ENCODE results near the gene CCDC201.
A peak's percentile ranks its signal among the peaks of the same experiment; 100 is the strongest.

CCDC201 gene, protein sequence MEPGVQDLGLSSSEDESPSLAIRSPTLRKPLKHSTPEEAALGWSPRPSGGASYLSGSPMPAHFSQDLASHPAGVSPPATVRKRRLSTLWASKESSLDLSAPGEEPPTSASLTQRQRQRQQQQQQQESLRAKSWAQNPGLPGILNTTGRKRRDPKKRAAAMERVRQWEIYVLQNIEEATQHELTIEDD

DNA sequence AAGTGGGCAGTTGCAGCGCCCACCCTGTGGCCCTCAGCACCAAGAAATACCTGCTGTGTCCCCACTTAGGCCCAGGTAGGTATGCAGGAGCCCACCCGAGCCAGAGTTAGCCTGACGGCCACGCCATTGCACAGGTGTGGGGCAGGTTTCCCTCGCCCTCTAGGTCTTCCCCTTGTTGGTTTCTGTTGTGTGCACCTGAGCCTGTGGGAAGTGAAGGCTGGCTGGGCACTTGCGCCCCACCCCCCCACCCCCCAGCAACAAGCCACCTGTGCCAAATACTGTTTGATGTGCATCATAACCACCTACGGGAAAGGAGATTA, at the start of gene CCDC201:
TSS of gene CCDC201 (minus strand) at position 48 of the 320 bp plus-strand sequence. CDS start 75 bp downstream, outside the sequence.
- no peak for DNase-seq

DNA sequence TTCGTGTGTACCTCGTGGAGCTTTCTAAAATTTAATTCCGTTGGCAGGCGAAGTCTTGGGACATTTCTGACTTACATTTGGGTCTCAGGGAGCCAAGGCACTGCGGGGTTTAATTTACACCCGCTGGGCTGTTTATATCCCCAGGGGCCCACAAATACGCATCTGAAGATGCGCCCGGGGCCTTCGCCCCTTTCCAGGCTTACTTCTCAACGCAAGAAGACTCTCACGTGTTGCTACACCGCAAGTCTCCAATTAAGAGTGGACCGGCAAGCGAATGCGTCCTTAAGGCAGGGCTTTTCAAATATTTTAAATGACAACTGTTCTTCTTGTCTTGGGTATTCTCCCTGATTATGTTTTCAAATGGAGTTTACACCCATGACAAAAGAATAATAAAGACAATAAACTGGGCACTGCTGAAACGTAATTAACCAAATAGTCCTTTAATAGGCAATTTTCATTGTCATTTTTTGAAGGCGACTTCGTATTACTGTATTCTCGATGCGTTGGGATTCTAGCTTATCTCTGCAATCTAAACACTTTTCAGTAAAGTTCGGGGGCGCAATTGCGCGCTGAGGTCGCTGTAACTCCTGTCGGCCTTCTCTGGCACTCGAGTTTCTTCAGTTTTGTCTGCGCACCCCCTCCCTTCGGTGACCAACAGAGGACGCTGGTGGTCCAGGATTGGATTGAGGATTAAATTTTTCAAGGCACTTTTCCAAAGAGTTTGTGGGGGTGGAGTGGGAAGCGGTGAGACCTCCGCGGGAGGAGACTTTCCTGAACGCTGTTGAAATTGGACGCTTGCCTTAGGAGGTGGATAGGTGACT, 49.0 kb upstream of the CCDC201 start:
- DNase-seq = peak; percentile 20

DNA sequence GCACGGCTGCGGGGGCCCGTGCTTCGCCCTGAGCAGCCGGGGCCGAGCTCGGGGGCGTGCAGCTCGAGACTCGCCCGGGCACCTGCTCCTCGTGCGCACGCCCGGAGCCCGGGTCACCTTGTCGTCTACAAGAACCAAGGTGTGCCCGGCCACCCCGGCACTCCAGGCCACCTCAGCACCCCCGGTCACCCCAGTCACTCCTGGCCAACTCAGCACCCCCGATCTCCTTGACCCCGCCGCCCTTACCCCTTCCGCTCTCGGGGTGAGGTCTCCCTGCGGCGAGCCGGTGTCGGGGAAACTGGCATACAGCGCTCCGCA, 48.5 kb upstream of the CCDC201 start:
- DNase-seq = no peak

DNA sequence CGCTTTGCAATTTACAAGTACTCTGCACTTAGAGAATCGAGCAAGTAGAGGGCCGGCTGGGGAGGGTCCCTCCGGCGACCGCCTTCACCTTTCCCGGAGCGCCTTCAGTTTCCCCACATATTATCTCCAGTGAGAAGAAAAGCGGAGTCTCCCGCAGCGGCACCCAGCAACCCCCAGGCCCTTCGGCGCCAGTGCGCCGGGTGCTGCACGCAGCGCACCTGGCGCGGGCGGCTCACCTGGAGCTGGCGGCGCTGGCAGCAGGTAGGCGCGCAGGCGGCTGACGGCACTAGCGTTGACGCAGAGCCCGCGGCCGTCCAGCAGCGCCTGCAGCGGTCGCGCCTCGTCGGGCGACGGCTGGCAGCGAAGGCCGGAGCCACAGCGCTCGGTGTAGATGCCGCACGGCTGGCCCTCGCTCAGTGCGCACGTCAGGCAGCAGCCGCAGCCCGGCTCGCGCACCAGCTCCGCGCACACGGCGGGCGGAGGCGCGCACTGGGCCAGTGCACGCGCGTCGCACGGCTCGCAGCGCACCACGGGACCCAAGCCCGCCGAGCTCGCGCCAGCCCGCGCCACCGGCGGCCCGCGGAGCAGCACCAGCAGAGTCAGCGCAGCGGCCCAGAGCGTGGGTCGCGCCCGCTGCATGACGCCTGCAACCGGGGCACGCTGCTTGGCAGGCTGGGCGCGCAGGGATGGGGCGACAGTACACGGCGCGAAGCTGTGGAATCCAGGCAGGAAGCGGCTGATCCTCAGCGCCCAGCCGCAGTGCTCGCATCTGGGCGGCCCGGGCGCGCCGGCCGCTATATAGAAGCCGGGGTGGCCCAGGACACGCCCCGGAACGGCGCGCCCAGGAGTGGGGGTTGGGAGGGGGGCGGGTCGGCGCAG, 47.9 kb upstream of the CCDC201 start, which contains the start of gene IGFBP3:
TSS of gene IGFBP3 (minus strand) at position 771 of the 879 bp plus-strand sequence. CDS start at position 639, 132 bp downstream.
- peak; percentile 16 for DNase-seq

DNA sequence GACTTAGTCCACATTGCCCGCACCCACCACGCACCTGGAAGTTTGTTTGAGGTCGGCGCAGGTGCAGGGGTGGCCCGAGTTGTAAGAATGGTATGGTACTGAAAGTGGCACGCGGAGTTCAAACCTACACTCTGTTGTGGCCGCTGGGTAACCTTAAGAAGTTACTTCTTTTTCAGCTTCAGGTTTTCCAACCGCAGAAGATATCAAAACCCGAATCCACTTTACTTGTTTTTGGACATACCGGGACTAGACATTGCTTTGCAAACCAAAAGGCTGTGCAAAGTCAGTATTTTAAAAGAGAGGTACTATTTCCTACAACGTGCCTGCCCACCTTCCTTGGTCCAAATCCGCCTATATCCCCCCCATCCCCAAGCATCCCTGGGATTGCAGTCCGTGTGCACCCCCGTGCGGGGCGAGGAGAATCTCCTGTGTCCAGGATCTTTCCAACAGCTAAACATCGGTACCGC, 47.1 kb upstream of the CCDC201 start:
- no peak for DNase-seq

DNA sequence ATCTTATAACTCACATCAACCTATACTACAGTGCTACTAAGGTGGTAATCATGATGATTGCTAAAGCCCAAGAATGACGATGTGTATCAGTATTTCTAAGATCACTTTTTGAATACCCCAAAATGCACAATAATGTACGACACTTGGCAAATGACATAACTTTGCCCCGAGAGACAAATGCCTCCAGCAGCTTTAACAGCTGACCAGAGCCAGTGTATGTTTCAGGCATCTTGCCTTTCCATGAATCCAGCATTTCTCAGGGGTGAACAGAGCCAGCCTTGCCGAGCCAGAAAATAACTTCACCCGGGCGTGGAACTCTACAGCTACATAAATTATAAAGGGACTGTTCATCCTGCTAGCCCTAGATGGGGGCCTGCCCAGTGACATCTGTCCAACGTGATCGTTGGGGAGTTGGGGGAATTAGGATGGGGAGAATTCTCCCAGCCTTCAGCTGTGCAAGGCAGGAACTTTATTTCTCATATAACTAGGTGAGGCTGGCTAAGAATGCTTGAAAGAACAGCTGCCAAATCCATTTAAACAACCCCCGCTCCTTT, 46.4 kb upstream of the CCDC201 start:
- no peak for DNase-seq

DNA sequence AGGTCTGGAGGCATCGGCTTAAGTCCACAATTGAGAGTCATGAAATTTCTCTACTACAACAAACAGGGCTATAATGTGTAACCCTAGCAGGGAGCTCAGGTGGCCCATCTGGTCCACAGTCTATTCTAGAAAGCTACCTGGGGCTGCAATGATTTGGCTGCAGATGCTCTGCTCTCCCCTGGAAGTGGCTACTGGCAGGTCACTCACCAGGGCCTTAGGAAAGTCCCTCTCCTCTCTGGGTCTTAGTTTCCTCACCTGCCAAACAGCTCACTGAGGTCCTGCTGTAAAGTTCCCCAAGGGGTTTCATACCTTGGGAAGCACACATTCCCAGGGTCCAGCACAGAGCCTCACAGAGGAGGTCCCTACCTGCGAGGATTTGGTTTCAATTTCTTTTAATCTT, 45.7 kb upstream of the CCDC201 start:
- no peak for DNase-seq

DNA sequence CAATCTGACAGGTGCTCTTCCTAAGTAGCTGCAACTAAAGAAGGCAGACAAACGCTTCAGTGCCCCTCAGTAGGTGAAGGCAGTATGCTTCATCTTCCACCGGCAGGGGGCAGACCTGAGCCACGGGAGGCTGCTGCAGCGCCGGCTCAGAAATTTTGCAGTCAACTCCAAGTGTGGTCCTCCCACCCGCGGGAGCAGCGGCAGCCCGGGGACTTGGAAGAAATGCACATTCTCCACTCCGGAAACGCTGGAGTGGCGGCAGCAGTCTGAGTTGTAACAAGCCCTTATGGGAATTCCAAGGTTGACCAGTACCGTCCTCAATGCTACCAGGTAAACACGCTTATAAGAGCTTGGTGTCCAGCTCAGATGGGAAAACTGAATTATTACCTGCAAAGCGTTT, 44.8 kb upstream of the CCDC201 start:
- DNase-seq = peak; percentile 73

DNA sequence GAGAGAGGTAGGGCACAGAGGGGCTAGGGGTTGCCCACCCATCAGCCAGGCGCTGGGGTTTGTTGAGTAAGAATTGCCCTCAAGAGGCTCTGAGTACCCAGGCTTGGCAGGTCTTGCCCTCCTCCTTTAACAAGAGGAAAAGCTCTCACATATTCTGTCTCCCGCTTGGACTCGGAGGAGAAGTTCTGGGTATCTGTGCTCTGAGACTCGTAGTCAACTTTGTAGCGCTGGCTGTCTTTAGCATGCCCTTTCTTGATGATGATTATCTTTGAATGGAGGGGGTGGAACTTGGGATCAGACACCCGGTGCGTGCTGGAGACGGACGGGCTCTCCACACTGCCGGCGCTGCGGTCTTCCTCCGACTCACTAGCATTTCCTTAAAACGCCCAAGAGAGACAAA, 44.2 kb upstream of the CCDC201 start:
- no peak for DNase-seq

DNA sequence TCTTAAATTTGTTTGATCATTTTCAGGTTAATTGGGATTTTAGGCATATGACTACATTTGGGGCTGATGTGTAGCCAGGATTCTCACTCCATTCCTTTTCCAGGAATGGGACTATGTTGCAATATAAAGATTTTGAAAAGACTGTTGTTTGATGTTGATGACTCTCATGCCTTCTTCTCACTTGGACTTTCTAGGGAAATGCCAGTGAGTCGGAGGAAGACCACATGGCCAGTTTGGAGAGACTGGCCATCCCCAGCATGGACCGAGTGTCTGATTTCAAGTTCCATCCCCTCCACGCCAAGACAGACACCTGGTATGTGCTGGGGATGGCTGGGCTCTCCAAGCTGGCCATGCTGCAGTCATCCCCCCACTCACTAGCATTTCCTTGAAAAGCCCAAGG, 42.7 kb upstream of the CCDC201 start:
- no peak for DNase-seq

DNA sequence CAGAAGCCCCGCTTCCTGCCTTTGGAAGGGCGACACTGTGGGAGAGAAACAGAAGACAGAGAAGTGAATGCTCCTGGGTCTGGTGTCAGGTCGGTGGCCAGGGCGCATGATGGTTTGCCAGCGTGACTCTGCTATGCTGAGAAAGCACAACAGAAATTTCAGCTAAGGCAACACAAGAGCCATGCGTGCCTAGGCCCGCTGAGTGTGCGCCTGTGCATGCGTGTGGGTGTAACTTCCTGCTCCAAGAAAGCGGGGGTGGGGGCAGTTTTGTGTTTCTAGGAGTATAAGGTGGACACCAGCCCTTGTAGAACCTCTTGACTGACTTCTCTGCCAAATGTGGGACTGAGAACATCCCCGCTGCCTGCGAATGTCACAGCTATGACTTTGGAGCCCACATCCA, 42.0 kb upstream of the CCDC201 start:
- DNase-seq = no peak

DNA sequence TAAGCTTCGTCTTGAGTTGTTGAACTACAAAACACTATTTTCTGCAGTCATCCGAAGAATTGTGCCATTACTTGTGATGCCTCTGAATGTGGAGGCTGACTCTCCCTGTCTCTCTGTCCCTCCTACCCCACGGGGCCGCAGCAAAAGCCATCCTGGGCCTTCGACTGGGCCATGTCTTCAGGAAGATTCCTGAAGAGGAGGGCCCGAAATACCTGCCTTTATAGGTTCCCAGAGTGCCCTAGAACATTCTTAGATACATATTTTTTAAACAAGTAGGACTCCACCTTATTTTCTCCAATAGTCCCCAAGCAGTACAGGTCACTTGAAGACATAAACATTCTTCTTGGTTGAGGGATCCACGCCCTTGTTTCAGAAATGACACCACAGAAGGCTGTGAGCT, 40.1 kb upstream of the CCDC201 start:
- DNase-seq = no peak

DNA sequence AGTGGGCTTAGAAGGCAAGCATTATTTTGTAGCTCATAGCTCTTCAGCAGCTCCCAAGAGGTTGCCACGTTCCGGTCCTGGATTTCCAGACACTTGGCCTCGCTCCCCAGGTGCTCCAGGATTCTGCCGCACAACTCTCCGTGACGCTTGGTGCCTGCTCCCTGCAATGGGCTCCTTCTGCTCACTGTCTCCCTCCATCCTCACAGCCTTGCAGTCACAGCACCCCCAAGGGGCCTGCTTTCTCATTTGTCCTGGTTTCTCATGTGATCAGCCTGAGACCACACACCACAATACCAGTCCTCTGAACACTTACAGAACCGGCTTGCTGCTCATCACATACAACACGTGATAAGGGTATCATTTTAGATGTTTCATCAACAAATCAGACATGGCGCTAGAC, 38.4 kb upstream of the CCDC201 start:
- DNase-seq = no peak

DNA sequence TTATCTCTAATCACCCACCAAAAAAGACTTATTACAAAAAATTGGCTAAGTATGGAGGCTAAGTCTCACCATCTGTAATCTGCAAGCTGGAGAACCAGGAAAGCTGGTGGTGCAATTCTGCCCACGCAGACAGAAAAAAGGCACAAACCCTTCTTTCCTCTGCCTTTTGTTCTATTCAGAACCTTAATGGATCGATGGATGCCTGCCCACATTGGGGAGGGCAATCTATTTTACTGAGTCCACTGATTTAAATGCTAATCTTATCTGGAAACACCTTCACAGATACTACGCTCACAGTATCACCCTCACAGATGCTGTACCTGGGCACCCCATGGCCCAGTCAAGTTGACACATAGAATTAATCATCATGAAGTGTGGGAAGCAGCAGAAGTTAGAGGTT, 38.0 kb upstream of the CCDC201 start:
- no peak for DNase-seq

DNA sequence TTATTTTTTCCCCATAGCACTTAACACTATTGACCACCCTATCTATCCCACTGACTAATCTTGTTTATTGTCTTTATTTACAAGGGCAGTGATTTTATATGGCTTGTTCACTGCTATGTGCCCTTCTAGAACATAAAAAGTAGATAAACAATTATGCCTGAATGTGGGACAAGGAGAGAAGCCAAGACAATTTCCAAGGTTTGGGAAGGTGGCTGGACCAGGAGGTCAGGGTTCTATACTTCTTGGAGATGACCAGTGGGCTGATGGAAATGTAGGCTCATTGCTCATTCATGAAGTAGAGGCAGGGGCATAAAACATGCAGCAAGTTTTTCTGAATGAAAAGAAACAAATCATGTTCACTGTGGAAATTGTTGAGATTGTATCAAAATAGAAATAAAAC, 36.7 kb upstream of the CCDC201 start:
- DNase-seq = no peak

DNA sequence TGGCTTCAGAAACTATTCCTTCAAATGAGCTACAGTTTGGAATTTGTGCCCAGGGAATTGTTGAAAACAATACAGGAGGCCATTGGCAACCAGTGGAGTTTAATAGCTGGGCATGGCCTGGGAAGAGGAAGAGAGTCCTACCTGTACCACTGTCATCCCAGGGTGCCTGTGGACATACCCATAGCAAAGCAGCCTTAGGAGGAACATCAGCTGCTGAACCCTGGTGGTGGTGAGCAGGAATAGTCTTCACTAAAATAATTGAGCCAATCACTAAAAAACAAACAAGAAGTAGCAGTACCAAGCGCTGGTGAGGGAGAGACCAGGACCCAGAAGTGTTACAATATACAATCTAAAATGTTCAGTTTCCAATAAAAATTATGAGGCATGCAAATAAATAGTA, 29.9 kb upstream of the CCDC201 start:
- no peak for DNase-seq

DNA sequence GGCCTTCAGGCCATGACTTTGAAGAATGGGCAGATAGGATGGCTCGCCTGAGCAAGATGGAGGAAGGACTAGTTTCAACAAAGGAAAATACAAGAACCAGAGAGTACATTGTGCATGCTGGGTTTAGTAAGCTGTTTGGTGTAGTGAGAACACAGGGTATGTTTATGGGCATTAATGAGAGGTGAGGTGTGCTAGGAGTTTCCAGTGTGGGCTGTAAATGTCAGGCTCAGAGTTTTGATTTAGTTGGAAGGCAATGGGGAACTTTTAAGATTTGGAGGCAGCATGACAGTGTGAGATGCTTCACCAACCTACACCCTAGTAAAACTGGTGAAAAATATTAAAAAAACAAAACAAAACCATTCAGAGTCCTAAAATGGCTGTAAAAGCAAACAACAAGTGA, 28.7 kb upstream of the CCDC201 start:
- no peak for DNase-seq

DNA sequence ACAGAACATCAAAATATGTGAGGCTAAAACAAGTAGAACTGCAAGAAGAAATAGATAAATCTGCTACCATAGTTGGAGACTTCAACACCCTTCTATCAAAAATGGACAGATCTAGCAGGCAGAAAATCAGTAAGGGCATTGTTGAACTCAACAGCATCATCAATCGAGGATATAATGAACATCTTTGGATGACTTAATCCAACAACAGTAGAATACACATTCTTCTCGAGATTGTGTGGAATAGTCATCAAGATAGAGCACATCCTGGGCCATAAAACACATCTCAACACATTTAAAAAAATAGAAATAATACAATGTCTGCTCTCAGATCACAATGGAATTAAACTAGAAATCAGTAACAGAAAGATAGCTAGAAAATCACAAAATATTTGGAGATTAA, 25.3 kb upstream of the CCDC201 start:
- DNase-seq = no peak

DNA sequence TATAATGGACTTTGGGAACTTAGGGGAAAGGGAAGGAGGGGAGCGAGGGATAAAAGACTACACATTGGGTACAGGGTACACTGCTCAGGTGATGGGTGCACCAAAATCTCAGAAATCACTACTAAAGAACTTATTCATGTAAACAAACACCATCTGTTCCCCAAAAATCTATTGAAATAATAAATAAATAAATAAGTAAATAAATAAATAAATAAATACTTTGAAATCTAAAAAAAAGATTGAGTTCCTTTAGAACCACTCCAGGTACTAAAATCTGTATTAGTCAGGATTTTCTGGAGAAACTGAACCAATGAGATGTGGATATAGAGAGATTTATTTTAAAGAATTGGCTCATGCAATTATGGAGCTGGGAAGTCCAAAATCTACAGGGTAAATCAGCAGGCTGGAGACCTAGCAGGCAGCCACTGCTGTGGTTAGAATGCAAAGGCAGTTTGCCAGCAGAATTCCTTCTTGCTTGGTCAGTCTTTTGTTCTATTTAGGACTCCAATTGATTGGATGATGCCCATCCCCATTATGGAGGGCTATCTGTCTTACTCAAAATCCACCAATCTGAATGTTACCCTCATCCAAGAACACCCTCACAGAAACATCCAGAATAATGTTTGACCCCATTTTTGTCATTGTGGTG, 24.3 kb upstream of the CCDC201 start:
- no peak for DNase-seq

DNA sequence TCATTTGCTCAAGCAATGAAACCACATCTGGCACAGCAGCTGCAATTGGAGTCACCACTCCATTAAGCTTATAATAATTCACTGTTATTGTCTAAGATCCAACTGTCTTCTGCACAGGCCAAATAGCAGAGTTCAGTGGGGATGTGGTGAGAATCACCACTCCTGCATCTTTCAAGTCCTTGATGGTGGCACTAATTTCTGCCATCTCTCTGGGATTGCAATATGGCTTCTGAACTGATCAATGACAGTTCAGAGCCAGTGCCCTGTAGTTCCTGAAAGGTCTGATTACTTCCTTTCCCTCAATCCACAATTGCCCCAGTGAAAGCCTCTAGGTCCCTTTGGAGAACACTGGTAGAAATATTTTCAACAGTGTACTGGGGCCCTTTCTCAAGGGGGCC, 21.8 kb upstream of the CCDC201 start:
- DNase-seq = no peak

DNA sequence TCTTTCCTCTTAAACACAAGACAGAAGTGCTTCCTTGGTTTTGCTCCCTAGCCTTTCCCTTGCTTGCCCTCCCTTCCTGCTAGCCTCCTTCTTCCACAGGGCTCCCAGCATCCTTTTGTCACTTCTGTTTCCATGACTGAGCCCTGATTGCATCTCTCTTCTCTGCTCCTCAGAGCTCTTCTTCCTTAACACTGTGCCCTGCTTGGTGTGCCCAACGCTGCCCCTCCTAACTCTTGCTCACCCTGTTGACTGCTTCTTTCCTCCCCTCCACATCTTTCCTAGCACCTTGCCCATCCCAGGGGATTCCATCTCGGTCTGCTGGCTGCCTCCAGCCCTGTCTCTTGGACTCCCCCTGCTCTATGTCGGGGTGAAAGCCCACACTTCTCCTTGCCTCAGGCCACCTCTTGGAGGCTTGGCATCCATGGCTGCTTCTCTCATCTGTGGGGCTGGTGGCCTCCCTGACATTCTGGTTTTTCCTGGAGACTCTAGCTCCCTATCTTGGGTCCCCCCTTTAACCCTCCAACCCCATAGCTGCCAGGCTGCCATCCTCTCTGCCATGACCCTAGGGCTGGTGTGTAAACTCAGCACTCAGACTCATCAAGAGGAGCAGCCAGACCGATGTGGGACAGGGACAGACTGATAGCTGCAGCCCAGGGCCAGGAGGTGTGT, 21.2 kb upstream of the CCDC201 start:
- no peak for DNase-seq

DNA sequence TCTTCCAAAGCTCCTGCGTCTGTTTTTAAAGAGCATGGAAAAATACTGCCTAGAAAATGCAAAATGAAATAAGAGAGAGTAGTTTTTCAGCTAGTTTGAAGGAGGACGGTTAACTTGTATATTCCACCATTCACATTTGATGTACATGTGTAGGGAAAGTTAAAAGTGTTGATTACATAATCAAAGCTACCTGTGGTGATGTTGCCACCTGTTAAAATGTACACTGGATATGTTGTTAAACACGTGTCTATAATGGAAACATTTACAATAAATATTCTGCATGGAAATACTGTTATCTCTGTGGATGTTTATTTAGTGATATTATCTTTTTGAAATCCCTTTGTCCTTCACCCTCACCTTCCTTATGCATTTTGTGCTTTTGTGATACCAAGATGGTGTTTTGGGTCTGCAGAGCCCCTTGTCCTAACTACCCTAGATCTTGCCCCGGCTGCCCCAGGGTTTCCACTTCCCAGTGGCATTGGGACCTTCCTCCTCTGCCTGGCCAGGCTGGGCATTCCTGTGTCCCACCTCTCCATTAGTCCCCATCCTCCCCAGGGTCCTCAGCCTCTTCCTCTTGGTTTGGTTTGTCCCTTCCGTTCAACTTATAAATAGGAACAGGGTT, 20.6 kb upstream of the CCDC201 start:
- DNase-seq = no peak
